Rectal smooth muscle tissue (tissue), 1 donor: ENCODE results near the gene DRAM2.

Source experiments
- H3K27ac ChIP-seq: one replicate; pipeline ENCODE4 v1.7.0; 2013; ENCODE audit warnings: low read depth, low read length, inconsistent platforms
- H3K27me3 ChIP-seq: one replicate; pipeline ENCODE4 v1.7.0; 2013; ENCODE audit warnings: low read length; ENCODE audit not compliant: control insufficient read depth, insufficient read depth
- H3K36me3 ChIP-seq: one replicate; pipeline ENCODE4 v1.7.0; 2013; ENCODE audit warnings: low read length; ENCODE audit not compliant: control insufficient read depth, insufficient read depth
- H3K4me1 ChIP-seq: one replicate; pipeline ENCODE4 v1.7.0; 2013; ENCODE audit warnings: low read length; ENCODE audit not compliant: control insufficient read depth, insufficient read depth
- H3K4me3 ChIP-seq: one replicate; pipeline ENCODE4 v1.7.0; 2013; ENCODE audit warnings: low read length
- H3K9ac ChIP-seq: one replicate; pipeline ENCODE4 v1.7.0; 2013; ENCODE audit warnings: low read length

Gene DRAM2

GRCh38 chr1:111161843-111162487, 22.1 kb upstream of the DRAM2 start:
- Histone ChIP-seq H3K4me3 (no peak overlapping the region), H3K36me3 (peaks cover 4% of the 10 kb centered on the region), H3K27me3 (no peaks in the 10 kb centered on the region), H3K27ac (no peak overlapping the region), H3K4me1 (no peaks in the 10 kb centered on the region), H3K9ac (no peak overlapping the region)

GRCh38 chr1:111157431-111157830, 17.5 kb upstream of the DRAM2 start:
- no peak overlapping the region for H3K9ac ChIP-seq
- peaks cover 10% of the 10 kb centered on the region for H3K36me3 ChIP-seq
- no peaks in the 10 kb centered on the region for H3K27me3 ChIP-seq
- no peak overlapping the region for H3K27ac ChIP-seq
- no peak overlapping the region for H3K4me3 ChIP-seq
- no peaks in the 10 kb centered on the region for H3K4me1 ChIP-seq

GRCh38 chr1:111154021-111154999, 14.4 kb upstream of the DRAM2 start:
- Histone ChIP-seq H3K36me3 (peaks cover 6% of the 10 kb centered on the region), H3K9ac (no peak overlapping the region), H3K4me3 (no peak overlapping the region), H3K27me3 (no peaks in the 10 kb centered on the region), H3K4me1 (no peaks in the 10 kb centered on the region), H3K27ac (no peak overlapping the region)

GRCh38 chr1:111151838-111152237, 11.9 kb upstream of the DRAM2 start:
- Histone ChIP-seq H3K27me3 (no peaks in the 10 kb centered on the region), H3K27ac (no peak overlapping the region), H3K36me3 (peaks cover 13% of the 10 kb centered on the region), H3K4me1 (peaks cover 2% of the 10 kb centered on the region), H3K9ac (no peak overlapping the region), H3K4me3 (no peak overlapping the region)

- Histone ChIP-seq H3K36me3 (peaks cover 11% of the 10 kb centered on the region), H3K27ac (no peak overlapping the region), H3K27me3 (no peaks in the 10 kb centered on the region), H3K9ac (no peak overlapping the region), H3K4me3 (no peak overlapping the region), H3K4me1 (peaks cover 2% of the 10 kb centered on the region)
Observed at GRCh38 chr1:111148376-111148881, 8.5 kb upstream of the DRAM2 start.

GRCh38 chr1:111147948-111148347, 8.1 kb upstream of the DRAM2 start:
- Histone ChIP-seq H3K36me3 (peaks cover 7% of the 10 kb centered on the region), H3K27ac (no peak overlapping the region), H3K9ac (no peak overlapping the region), H3K4me1 (peaks cover 2% of the 10 kb centered on the region), H3K27me3 (no peaks in the 10 kb centered on the region), H3K4me3 (no peak overlapping the region)

- peaks cover 7% of the 10 kb centered on the region for H3K36me3 ChIP-seq
- no peaks in the 10 kb centered on the region for H3K27me3 ChIP-seq
- H3K4me1 ChIP-seq, result peaks cover 8% of the 10 kb centered on the region
- no peak overlapping the region for H3K4me3 ChIP-seq
- no peak overlapping the region for H3K9ac ChIP-seq
- no peak overlapping the region for H3K27ac ChIP-seq
Observed at GRCh38 chr1:111145963-111146768, 6.3 kb upstream of the DRAM2 start.

GRCh38 chr1:111145542-111145941, 5.6 kb upstream of the DRAM2 start:
- Histone ChIP-seq H3K4me1 (peaks cover 13% of the 10 kb centered on the region), H3K27ac (no peak overlapping the region)

GRCh38 chr1:111142356-111142975, 2.6 kb upstream of the DRAM2 start:
- H3K9ac ChIP-seq, result no peak overlapping the region
- no peak overlapping the region for H3K27ac ChIP-seq
- no peaks in the 10 kb centered on the region for H3K27me3 ChIP-seq
- peaks cover 11% of the 10 kb centered on the region for H3K4me1 ChIP-seq
- H3K36me3 ChIP-seq, result no peaks in the 10 kb centered on the region
- H3K4me3 ChIP-seq, result no peak overlapping the region

More at GRCh38 chr1:111145542-111145941, 5.6 kb upstream of the DRAM2 start:
- Histone ChIP-seq H3K27me3 (no peaks in the 10 kb centered on the region), H3K4me3 (no peak overlapping the region), H3K9ac (no peak overlapping the region), H3K36me3 (peaks cover 7% of the 10 kb centered on the region)

GRCh38 chr1:111141245-111142220, 1.6 kb upstream of the DRAM2 start:
- Histone ChIP-seq H3K9ac (no peak overlapping the region), H3K4me1 (peaks cover 11% of the 10 kb centered on the region), H3K4me3 (no peak overlapping the region), H3K27ac (no peak overlapping the region), H3K27me3 (no peaks in the 10 kb centered on the region), H3K36me3 (no peaks in the 10 kb centered on the region)

GRCh38 chr1:111140680-111140967, 731 bp upstream of the DRAM2 start:
- Histone ChIP-seq H3K27me3 (no peaks in the 10 kb centered on the region), H3K4me1 (peaks cover 11% of the 10 kb centered on the region), H3K9ac (peak overlapping the region; percentile 96), H3K4me3 (peak overlapping the region; percentile 98), H3K27ac (peak overlapping the region; percentile 86), H3K36me3 (no peaks in the 10 kb centered on the region)
